ENCODE results near the gene ASCC1.

DNA sequence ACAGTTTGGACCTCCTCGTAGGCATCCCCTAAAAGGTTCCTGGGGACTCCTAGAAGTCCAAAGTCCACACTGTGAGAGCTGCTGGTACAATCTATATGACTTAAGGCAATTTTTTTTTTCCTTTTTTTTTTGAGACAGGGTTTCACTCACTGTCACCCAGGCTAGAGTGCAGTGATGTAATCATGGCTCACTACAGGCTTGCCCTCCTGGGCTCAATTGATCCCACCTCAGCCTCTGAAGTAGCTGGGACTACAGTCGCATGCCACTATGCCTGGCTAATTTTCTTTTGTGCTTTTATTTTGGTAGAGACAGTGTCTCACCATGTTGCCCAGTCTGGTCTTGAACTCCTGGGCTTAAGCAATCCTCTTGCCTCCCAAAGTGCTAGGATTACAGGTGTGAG, 123.1 kb downstream of the ASCC1 start:
- TF ChIP-seq POLR2AphosphoS5 (IDR thresholded peaks at IDR 0.05) (no peak), POLR2A (IDR thresholded peaks at IDR 0.05) (no peak), EP300 (IDR thresholded peaks at IDR 0.05) (no peak)
- TF ChIP-seq, protein P1, sequence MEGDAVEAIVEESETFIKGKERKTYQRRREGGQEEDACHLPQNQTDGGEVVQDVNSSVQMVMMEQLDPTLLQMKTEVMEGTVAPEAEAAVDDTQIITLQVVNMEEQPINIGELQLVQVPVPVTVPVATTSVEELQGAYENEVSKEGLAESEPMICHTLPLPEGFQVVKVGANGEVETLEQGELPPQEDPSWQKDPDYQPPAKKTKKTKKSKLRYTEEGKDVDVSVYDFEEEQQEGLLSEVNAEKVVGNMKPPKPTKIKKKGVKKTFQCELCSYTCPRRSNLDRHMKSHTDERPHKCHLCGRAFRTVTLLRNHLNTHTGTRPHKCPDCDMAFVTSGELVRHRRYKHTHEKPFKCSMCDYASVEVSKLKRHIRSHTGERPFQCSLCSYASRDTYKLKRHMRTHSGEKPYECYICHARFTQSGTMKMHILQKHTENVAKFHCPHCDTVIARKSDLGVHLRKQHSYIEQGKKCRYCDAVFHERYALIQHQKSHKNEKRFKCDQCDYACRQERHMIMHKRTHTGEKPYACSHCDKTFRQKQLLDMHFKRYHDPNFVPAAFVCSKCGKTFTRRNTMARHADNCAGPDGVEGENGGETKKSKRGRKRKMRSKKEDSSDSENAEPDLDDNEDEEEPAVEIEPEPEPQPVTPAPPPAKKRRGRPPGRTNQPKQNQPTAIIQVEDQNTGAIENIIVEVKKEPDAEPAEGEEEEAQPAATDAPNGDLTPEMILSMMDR (IDR thresholded peaks at IDR 0.05) = no peak

All from stomach (tissue), 4 donors.